HG03565 (cell line): Measurements from ENCODE around the gene NDUFS5.
"Not testable (repeated sequence)": the region's sequence is repeated elsewhere in the genome, so short reads cannot be mapped to it uniquely, and the experiment has no call there.

Experiments
- ATAC-seq: cut with Tn5 transposase; IDR thresholded peaks from one replicate; pipeline ENCODE4 v1.9.1; 2021; ENCODE audit warnings: mild to moderate bottlenecking, moderate library complexity; ENCODE audit not compliant: unreplicated experiment

Gene NDUFS5

GRCh38 chr1:39061951-39062350 is 35.8 kb downstream of the NDUFS5 start:
- ATAC-seq, result no peak

GRCh38 chr1:39063191-39063590 is 37.0 kb downstream of the NDUFS5 start:
- ATAC-seq, result no peak

- ATAC-seq, result no peak
These were observed 37.6 kb downstream of the NDUFS5 start for GRCh38 chr1:39063775-39064174.

- ATAC-seq, result no peak
These were observed 39.4 kb downstream of the NDUFS5 start for GRCh38 chr1:39065542-39065941.

GRCh38 chr1:39068227-39068626 is 42.1 kb downstream of the NDUFS5 start:
- not testable (repeated sequence) for ATAC-seq

GRCh38 chr1:39071557-39071956 is 45.4 kb downstream of the NDUFS5 start:
- not testable (repeated sequence) for ATAC-seq

- no peak for ATAC-seq
These were observed 50.1 kb downstream of the NDUFS5 start for GRCh38 chr1:39076127-39076798.

- no peak for ATAC-seq
These were observed 50.6 kb downstream of the NDUFS5 start for GRCh38 chr1:39076799-39077148.

GRCh38 chr1:39080269-39080826 is 54.2 kb downstream of the NDUFS5 start:
- no peak for ATAC-seq

- ATAC-seq, result no peak
These were observed 54.7 kb downstream of the NDUFS5 start for GRCh38 chr1:39080831-39081270.

GRCh38 chr1:39081271-39082009 is 55.3 kb downstream of the NDUFS5 start:
- ATAC-seq, result no peak

- ATAC-seq, result no peak
These were observed 56.1 kb downstream of the NDUFS5 start for GRCh38 chr1:39082010-39082799.

GRCh38 chr1:39082811-39083576 is 56.8 kb downstream of the NDUFS5 start:
- no peak for ATAC-seq

GRCh38 chr1:39084191-39084590 is 58.0 kb downstream of the NDUFS5 start:
- no peak for ATAC-seq
